PC-9 (cell line): ENCODE data around the gene GALC. TPM values are rescaled to one million over a fixed set of nuclear protein-coding genes. Genes with fewer than 3 reads are reported as not detected.

Source experiments
- BruUV-seq: library from RNA; stranded (reverse); fragments of 400-500 nt; replicated peaks from 2 replicates; lab custom pipeline; 2021; lab: Mats Ljungman, UMichigan
- CTCF ChIA-PET: fragments of 300-600 bp; sonication (Branson Sonifier 250); formaldehyde crosslinking; loops from one replicate; lab custom pipeline; 2022; ENCODE audit warnings: antibody characterized with exemption; lab: Charles Lee
- POLR2A ChIA-PET: fragments of 300-600 bp; sonication (Branson Sonifier 250); formaldehyde crosslinking; loops from one replicate; lab custom pipeline; 2022; ENCODE audit warnings: antibody characterized with exemption; ENCODE audit not compliant: unreplicated experiment; lab: Charles Lee
- DNase-seq, 2 experiments: peaks; one replicate each; pipeline versions ENCODE4 v3.0.0 to v3.0.0-alpha.2; 2015 to 2022; ENCODE audit warnings: mixed read lengths in 1 of 2
- H2AFZ ChIP-seq: fragments of 200-600 bp; sonication (generic); 2 replicates; pipeline ENCODE4 v1.8.1; 2017; ENCODE audit warnings: antibody characterized with exemption
- H3F3A ChIP-seq: fragments of 200-600 bp; sonication (generic); 2 replicates; pipeline ENCODE4 v1.8.1; 2017; ENCODE audit warnings: antibody characterized with exemption, mild to moderate bottlenecking, low read depth; ENCODE audit not compliant: insufficient read depth
- H3K27ac ChIP-seq: fragments of 200-600 bp; sonication (generic); 2 replicates; pipeline ENCODE4 v1.6.1; 2016; ENCODE audit warnings: mixed run types
- H3K27me3 ChIP-seq: fragments of 200-600 bp; sonication (generic); 2 replicates; pipeline ENCODE4 v1.6.1; 2016; ENCODE audit warnings: low read depth, mixed run types; ENCODE audit not compliant: insufficient read depth
- H3K36me3 ChIP-seq: fragments of 200-600 bp; sonication (generic); 2 replicates; pipeline ENCODE4 v1.6.1; 2016; ENCODE audit warnings: low read depth, mixed run types
- H3K4me1 ChIP-seq: fragments of 200-600 bp; sonication (generic); replicated peaks from 2 replicates; pipeline ENCODE4 v1.6.1; 2016; ENCODE audit warnings: mixed run types; ENCODE audit not compliant: insufficient read depth
- H3K4me2 ChIP-seq: fragments of 200-600 bp; sonication (generic); 2 replicates; pipeline ENCODE4 v1.6.1; 2017; ENCODE audit warnings: mixed run types
- H3K4me3 ChIP-seq: fragments of 200-600 bp; sonication (generic); 2 replicates; pipeline ENCODE4 v1.6.1; 2016; ENCODE audit warnings: mixed run types
- H3K79me2 ChIP-seq: fragments of 200-600 bp; sonication (generic); 2 replicates; pipeline ENCODE4 v1.6.1; 2017; ENCODE audit warnings: low read depth, mixed run types
- H3K9me2 ChIP-seq: fragments of 200-600 bp; sonication (generic); 2 replicates; pipeline ENCODE4 v1.8.1; 2017; ENCODE audit warnings: mild to moderate bottlenecking; ENCODE audit not compliant: insufficient read depth
- H3K9me3 ChIP-seq: fragments of 200-600 bp; sonication (generic); 2 replicates; pipeline ENCODE4 v1.8.1; 2016; ENCODE audit warnings: low read depth; ENCODE audit not compliant: insufficient read depth
- H4K20me1 ChIP-seq: fragments of 200-600 bp; sonication (generic); 2 replicates; pipeline ENCODE4 v1.8.1; 2017; ENCODE audit not compliant: insufficient read depth
- CTCF ChIP-seq: fragments of 200-600 bp; sonication (generic); conservative IDR thresholded peaks from 2 replicates; pipeline ENCODE4 v1.6.1; 2017; ENCODE audit warnings: mixed run types, antibody characterized with exemption, mild to moderate bottlenecking, moderate library complexity
- EZH2 ChIP-seq: fragments of 200-600 bp; sonication (generic); IDR thresholded peaks from 2 replicates; pipeline ENCODE4 v1.8.0; 2017; ENCODE audit warnings: antibody characterized with exemption, low read depth
- intact Hi-C: fragments of 100-400 bp; cut with micrococcal nuclease; formaldehyde crosslinking; loops from one replicate; pipeline ENCODE4 v1.10.0; 2022; ENCODE audit not compliant: unreplicated experiment
- total RNA-seq: library from RNA; stranded (reverse); gene quantifications from 2 replicates; pipeline ENCODE4 v1.2.3, GENCODE V29; 2021

GALC gene
- total RNA-seq, 1 experiment from 2014 or later: 2.0 TPM

- H3K4me1 ChIP-seq: no peaks in the 10 kb centered on the region
- H3K9me2 ChIP-seq: no peaks in the 10 kb centered on the region
- no peaks in the 10 kb centered on the region for H3K79me2 ChIP-seq
- H2AFZ ChIP-seq: no peak overlapping the region
- no TSS peak for BruUV-seq
- DNase-seq: no peak
- CTCF ChIA-PET: no interaction called here
- H3K36me3 ChIP-seq: no peaks in the 10 kb centered on the region
- POLR2A ChIA-PET: no interaction called here
- TF ChIP-seq CTCF: no peak
- TF ChIP-seq EZH2: no peak
- no peak overlapping the region for H3K4me3 ChIP-seq
- intact Hi-C loops: no loop called here
- H3F3A ChIP-seq: no peaks in the 10 kb centered on the region
- no peak overlapping the region for H3K4me2 ChIP-seq
- H3K9me3 ChIP-seq: no peaks in the 10 kb centered on the region
- no peaks in the 10 kb centered on the region for H3K27me3 ChIP-seq
- no peak overlapping the region for H3K27ac ChIP-seq
- no peaks in the 10 kb centered on the region for H4K20me1 ChIP-seq
These were observed 44.3 kb upstream of the GALC start for GRCh38 chr14:88037325-88037724.

GRCh38 chr14:88036422-88036821 lies 43.4 kb upstream of the GALC start:
- TF ChIP-seq EZH2 (no peak), CTCF (no peak)

GRCh38 chr14:88034076-88034475 lies 41.1 kb upstream of the GALC start:
- Histone ChIP-seq H3K36me3 (no peaks in the 10 kb centered on the region), H2AFZ (no peak overlapping the region), H3K27me3 (no peaks in the 10 kb centered on the region), H3K9me2 (no peaks in the 10 kb centered on the region), H3K79me2 (no peaks in the 10 kb centered on the region), H3K4me2 (no peak overlapping the region), H3K9me3 (no peaks in the 10 kb centered on the region), H3K4me1 (no peaks in the 10 kb centered on the region), H4K20me1 (no peaks in the 10 kb centered on the region), H3K4me3 (no peak overlapping the region), H3F3A (no peaks in the 10 kb centered on the region), H3K27ac (no peak overlapping the region)
- TF ChIP-seq CTCF: no peak
- TF ChIP-seq EZH2: no peak
- intact Hi-C loops: no loop called here
- ChIA-PET CTCF (no interaction called here), POLR2A (no interaction called here)
- DNase-seq: no peak
- BruUV-seq: no TSS peak

More at GRCh38 chr14:88036422-88036821, 43.4 kb upstream of the GALC start:
- DNase-seq: no peak
- no peak overlapping the region for H3K4me3 ChIP-seq
- no peaks in the 10 kb centered on the region for H3F3A ChIP-seq
- H3K27me3 ChIP-seq: no peaks in the 10 kb centered on the region
- H3K36me3 ChIP-seq: no peaks in the 10 kb centered on the region
- H4K20me1 ChIP-seq: no peaks in the 10 kb centered on the region
- no peaks in the 10 kb centered on the region for H3K9me2 ChIP-seq
- no peaks in the 10 kb centered on the region for H3K79me2 ChIP-seq
- intact Hi-C loops: no loop called here
- no peaks in the 10 kb centered on the region for H3K4me1 ChIP-seq
- CTCF ChIA-PET: no interaction called here
- H2AFZ ChIP-seq: no peak overlapping the region
- no TSS peak for BruUV-seq
- H3K27ac ChIP-seq: no peak overlapping the region
- POLR2A ChIA-PET: no interaction called here
- H3K4me2 ChIP-seq: no peak overlapping the region
- no peaks in the 10 kb centered on the region for H3K9me3 ChIP-seq
